Liver (tissue), 3 donors: Measurements from ENCODE around the gene ZNF223.

ENCODE experiments used
- FOXA1 ChIP-seq: IDR thresholded peaks from 2 replicates; pipeline ENCODE4 v1.6.1; 2016; ENCODE audit warnings: antibody characterized with exemption
- NR2F2 ChIP-seq: IDR thresholded peaks from 2 replicates; pipeline ENCODE4 v1.6.1; 2016; ENCODE audit warnings: antibody characterized with exemption
- RAD21 ChIP-seq, 2 donors: IDR thresholded peaks; 2 replicates each; pipeline ENCODE4 v1.6.1; 2016; ENCODE audit warnings: antibody characterized with exemption in 2 of 2, mild to moderate bottlenecking in 2 of 2
- SP1 ChIP-seq: IDR thresholded peaks from 2 replicates; pipeline ENCODE4 v1.6.1; 2018; ENCODE audit warnings: antibody characterized with exemption, mild to moderate bottlenecking
- TF ChIP-seq, protein P1 (sequence below): fragments of 150-350 bp; IDR thresholded peaks from 2 replicates; pipeline ENCODE4 v1.5.1; 2017; ENCODE audit warnings: improper control_type of control experiment, low read depth, low read length; ENCODE audit not compliant: missing input control
- TF ChIP-seq, protein P2 (sequence below): IDR thresholded peaks from 2 replicates; pipeline ENCODE4 v1.6.1; 2016; ENCODE audit warnings: antibody characterized with exemption
- TF ChIP-seq, protein P3 (sequence below): IDR thresholded peaks from 2 replicates; pipeline ENCODE4 v1.6.1; 2016; ENCODE audit warnings: antibody characterized with exemption, mild to moderate bottlenecking
- donor health status: healthy.
- donor health status: healthy.

DNA sequence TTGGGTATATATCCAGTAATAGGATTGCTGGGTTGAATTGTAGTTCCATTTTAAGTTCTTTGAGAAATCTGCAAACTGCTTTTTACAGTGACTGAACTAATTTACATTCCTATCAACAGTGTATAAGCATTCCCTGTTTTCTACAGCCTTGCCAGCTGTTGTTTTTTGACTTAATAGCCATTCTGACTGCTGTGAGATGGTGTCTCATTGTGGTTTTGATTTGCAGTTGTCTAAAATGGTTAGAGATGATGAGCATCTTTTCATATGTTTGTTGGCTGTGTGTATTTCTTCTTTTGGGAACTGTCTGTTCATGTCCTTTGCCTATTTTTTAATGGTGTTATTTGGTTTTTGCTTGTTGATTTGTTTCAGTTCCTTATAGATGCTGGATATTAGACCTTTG, 30.6 kb upstream of the ZNF223 start:
- TF ChIP-seq RAD21 (IDR thresholded peaks at IDR 0.05) (no peak), SP1 (no peak), FOXA1 (no peak), NR2F2 (no peak)
- TF ChIP-seq, protein P1, sequence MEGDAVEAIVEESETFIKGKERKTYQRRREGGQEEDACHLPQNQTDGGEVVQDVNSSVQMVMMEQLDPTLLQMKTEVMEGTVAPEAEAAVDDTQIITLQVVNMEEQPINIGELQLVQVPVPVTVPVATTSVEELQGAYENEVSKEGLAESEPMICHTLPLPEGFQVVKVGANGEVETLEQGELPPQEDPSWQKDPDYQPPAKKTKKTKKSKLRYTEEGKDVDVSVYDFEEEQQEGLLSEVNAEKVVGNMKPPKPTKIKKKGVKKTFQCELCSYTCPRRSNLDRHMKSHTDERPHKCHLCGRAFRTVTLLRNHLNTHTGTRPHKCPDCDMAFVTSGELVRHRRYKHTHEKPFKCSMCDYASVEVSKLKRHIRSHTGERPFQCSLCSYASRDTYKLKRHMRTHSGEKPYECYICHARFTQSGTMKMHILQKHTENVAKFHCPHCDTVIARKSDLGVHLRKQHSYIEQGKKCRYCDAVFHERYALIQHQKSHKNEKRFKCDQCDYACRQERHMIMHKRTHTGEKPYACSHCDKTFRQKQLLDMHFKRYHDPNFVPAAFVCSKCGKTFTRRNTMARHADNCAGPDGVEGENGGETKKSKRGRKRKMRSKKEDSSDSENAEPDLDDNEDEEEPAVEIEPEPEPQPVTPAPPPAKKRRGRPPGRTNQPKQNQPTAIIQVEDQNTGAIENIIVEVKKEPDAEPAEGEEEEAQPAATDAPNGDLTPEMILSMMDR: no peak
- TF ChIP-seq, protein P2, sequence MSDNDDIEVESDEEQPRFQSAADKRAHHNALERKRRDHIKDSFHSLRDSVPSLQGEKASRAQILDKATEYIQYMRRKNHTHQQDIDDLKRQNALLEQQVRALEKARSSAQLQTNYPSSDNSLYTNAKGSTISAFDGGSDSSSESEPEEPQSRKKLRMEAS: no peak
- TF ChIP-seq, protein P3, sequence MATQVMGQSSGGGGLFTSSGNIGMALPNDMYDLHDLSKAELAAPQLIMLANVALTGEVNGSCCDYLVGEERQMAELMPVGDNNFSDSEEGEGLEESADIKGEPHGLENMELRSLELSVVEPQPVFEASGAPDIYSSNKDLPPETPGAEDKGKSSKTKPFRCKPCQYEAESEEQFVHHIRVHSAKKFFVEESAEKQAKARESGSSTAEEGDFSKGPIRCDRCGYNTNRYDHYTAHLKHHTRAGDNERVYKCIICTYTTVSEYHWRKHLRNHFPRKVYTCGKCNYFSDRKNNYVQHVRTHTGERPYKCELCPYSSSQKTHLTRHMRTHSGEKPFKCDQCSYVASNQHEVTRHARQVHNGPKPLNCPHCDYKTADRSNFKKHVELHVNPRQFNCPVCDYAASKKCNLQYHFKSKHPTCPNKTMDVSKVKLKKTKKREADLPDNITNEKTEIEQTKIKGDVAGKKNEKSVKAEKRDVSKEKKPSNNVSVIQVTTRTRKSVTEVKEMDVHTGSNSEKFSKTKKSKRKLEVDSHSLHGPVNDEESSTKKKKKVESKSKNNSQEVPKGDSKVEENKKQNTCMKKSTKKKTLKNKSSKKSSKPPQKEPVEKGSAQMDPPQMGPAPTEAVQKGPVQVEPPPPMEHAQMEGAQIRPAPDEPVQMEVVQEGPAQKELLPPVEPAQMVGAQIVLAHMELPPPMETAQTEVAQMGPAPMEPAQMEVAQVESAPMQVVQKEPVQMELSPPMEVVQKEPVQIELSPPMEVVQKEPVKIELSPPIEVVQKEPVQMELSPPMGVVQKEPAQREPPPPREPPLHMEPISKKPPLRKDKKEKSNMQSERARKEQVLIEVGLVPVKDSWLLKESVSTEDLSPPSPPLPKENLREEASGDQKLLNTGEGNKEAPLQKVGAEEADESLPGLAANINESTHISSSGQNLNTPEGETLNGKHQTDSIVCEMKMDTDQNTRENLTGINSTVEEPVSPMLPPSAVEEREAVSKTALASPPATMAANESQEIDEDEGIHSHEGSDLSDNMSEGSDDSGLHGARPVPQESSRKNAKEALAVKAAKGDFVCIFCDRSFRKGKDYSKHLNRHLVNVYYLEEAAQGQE: no peak
